GM19467 (cell line): ENCODE results near the gene LGI4.

Source experiments
- ATAC-seq: cut with Tn5 transposase; IDR thresholded peaks from one replicate; pipeline ENCODE4 v1.9.1; 2021; ENCODE audit warnings: mild to moderate bottlenecking, moderate library complexity; ENCODE audit not compliant: unreplicated experiment

Gene LGI4

GRCh38 chr19:35124098-35125060 is 10.5 kb downstream of the LGI4 start:
- no peak for ATAC-seq

GRCh38 chr19:35123573-35123972 is 11.3 kb downstream of the LGI4 start:
- ATAC-seq = no peak

DNA sequence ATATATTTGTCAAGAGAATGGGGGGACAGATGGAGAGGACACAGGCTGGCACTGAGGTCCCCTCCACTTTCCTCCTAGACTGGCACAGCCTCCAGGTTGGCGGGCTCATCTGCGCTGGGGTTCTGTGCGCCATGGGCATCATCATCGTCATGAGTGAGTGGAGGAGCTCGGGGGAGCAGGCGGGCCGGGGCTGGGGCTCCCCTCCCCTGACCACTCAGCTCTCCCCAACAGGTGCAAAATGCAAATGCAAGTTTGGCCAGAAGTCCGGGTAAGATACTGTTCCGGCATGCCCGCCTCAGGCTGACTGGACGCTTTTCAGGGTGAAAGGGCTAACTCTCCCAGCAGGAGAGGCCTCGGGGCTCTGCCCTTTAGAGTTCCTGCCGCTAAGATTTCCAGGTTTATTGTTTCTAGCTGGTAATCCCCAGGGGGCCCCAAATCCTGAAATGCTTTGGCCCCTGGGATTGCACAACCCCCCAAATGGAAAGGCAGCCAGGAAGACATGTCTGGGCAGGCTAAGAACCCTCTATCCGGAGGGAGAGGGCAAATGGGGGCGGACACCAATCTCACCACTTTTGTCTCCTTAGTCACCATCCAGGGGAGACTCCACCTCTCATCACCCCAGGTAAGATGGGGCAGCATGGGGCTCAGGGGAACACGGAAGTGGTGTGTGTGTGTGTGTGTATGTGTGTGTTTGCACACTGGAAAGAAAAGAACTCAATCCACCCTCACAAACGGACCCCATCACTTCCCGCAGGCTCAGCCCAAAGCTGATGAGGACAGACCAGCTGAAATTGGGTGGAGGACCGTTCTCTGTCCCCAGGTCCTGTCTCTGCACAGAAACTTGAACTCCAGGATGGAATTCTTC is 11.9 kb downstream of the LGI4 start:
- no peak for ATAC-seq

GRCh38 chr19:35120898-35121297 is 14.0 kb downstream of the LGI4 start:
- no peak for ATAC-seq

DNA sequence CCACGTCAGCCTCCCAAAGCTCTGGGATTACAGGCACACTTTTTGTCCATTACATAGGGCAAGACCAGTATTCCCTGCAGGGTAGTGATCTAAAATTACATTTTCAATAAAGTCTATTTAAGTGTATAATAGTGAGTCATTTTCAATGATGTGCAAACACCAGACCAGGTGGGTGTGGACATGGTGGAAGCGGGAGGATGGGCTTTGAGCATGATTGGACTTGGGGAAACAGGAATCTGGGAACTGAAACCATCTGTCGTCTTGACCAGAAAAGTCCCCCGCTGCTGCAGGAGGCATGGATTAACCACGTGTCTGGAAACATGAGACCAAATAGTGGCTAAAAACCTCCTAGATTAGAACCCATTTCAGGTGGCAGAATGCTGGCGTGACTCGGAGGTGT is 14.4 kb downstream of the LGI4 start:
- no peak for ATAC-seq

GRCh38 chr19:35119578-35120155 is 15.2 kb downstream of the LGI4 start:
- ATAC-seq = no peak

- ATAC-seq = no peak
Measured at GRCh38 chr19:35119091-35119490, 15.8 kb downstream of the LGI4 start.

GRCh38 chr19:35118268-35119020 is 16.4 kb downstream of the LGI4 start:
- ATAC-seq = no peak

GRCh38 chr19:35117799-35118198 is 17.1 kb downstream of the LGI4 start:
- ATAC-seq = no peak

GRCh38 chr19:35117116-35117515 is 17.7 kb downstream of the LGI4 start:
- ATAC-seq = no peak

- no peak for ATAC-seq
Measured at GRCh38 chr19:35116072-35116801, 18.6 kb downstream of the LGI4 start.

DNA sequence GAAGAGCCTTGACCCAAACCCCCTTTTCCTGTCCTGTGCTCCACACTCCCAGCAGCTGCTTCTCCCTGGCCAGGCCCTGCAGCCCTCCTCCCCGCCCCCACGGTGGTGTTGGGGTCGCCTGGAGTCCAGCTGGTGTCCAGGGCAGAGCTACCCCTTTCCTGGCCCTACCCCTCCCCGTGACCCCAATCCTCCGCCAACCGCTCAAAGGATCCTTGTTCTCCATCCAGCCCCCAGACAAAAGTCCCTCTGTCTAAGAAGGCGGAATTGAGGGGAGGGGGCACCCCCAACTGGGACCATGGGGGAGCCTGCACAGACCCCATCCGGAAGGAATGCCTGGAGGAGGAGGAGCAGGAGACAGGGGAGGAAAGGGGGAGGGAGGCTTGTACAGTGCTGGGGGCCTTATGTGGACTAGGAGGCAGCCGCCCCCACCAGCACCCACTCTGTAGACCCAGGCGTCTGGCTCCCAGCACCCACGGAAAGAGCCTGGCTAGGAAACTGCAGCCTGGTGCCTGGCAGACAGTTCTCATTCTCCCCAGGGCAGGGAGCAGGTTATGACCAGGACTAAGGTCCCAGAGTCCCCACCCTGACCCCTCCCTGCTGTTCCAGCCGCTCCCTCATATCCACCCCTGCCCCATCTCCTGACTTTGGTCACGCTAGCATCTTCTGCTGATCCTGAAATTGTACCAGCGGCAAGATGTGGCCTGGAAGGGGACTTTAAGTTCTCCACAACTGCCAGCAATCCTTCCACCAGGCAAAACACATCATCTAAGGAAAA is 19.5 kb downstream of the LGI4 start, which contains the start of gene FXYD3:
Gene FXYD3, plus strand, starts transcription at position 647 of the 775 bp plus-strand sequence. CDS start 3,554 bp downstream, outside the sequence.
- no peak for ATAC-seq

GRCh38 chr19:35114353-35115176 is 20.3 kb downstream of the LGI4 start:
- ATAC-seq = no peak

DNA sequence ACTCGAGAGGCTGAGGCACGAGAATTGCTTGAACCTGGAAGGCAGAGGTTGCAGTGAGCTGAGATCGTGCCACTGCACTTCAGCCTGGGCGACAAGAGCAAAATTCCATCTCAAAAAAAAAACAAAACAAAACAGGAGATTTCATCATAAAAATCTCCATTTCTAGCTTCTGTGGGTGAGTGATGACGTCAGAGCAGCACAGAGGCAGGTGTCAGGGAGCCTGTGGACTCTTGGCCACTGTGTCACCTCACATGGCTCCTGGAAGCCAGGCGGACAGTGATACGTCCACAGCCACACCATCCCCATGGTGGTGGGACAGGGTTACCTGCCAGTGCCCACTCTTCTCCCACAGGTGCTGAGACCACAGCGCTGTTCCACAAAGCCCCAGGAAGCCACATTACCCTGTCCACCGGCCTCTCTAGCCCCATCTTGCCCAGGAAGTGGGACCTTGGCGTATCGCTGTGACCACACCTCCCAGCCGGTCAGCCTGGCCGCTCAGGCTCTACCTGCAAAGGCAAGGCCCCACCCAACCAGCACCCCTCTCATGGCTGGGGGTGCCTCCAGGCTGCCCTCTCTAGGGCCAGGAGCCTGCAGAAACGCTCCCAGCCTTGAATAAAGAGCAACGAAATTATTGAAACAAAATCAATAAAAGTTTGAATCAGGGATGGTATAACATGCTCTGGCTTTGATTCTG is 21.7 kb downstream of the LGI4 start:
- ATAC-seq = no peak

- ATAC-seq = no peak
Measured at GRCh38 chr19:35110974-35111373, 23.9 kb downstream of the LGI4 start.

DNA sequence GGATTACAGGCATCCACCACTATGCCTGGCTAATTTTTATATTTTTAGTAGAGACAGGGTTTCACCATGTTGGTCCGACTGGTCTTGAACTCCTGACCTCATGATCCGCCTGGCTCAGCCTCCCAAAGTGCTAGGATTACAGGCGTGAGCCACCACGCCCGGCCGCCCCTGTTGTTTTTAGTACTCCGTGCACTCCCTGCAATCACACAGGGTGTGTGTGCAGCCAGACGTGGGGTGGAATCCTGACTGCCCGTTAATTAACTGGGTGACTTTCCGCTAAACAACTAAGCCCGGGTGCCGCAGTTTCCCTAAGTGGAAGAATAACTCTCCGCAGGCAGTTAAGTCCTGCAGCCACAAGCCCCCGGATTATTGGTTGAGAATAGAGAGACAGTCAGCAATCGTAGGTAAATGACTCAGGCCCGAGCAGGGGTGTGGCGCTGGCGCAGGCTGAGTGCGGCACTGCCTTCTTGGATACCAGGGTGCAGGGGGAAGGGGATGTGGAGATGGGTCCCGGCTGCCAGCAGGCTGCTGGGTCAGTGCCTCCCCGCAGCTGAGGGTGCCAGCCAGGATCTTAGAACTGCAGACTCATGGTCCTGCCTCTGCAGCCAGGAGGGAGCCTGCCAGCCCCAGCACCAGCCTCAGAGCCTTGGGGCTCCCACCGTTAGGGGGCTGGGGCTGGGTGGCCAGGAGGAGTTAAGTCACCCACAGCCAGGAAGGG is 25.3 kb downstream of the LGI4 start:
- no peak for ATAC-seq

DNA sequence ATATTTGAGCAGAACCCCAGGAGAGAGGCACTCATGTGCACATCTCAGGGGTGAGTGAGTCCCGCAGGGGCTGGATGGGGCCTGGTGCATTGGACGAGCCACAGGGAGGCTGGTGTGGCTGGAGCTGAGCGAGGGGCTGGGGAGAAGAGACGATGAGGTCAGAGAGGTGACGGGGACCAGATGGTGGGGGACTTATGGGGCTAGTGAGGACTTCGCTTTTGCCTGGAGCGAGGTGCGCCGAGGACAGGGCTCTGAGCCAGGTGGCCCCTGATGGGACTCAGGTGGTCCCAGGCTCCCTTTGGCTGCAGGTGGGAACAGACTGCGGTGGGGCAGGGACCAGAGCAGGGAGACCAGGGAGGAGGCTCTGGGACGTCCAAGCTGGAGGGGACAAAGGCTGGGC is 26.1 kb downstream of the LGI4 start:
- ATAC-seq = no peak
